Measurements from ENCODE around the gene NECTIN2.
A peak's percentile ranks its signal among the peaks of the same experiment; 100 is the strongest.
"Not testable (repeated sequence)": the region's sequence is repeated elsewhere in the genome, so short reads cannot be mapped to it uniquely, and the experiment has no call there.

Gene NECTIN2

DNA sequence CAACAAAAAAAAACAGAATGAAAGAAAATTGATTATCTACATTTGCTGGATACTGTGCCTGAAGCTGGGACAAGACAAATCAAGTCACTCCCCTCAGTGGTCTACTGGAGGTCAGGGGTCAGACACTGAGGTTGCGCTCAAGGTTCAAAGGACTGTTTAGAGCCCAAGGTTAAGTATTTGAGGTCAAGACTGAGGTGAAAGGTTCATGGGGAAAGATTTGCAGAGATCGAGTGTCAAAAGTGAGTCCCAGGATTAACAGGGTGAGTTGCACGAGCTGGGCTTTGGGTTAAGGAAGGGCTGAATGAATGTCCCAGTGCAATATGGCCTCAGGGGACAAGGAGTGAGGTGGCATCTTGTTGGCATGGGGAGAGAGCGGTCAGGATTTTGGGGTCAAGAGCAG, 41.6 kb downstream of the NECTIN2 start:
- DNase-seq: no peak

DNA sequence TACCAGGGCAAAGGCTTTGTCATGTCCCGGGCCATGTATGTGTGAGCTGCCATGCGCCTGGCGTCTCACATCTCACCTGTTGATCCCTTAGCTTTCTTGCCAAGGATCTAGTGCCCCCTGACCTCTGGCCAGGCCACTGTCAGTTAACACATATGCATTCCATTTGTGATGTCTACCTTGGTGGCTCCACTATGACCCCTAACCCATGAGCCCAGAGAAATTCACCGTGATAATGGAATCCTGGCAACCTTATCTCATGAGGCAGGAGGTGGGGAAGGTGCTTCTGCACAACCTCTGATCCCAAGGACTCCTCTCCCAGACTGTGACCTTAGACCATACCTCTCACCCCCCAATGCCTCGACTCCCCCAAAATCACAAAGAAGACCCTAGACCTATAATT, 42.2 kb downstream of the NECTIN2 start:
- DNase-seq: not testable (repeated sequence)

GRCh38 chr19:44889830-44890365, 43.8 kb downstream of the NECTIN2 start:
- DNase-seq: no peak

DNA sequence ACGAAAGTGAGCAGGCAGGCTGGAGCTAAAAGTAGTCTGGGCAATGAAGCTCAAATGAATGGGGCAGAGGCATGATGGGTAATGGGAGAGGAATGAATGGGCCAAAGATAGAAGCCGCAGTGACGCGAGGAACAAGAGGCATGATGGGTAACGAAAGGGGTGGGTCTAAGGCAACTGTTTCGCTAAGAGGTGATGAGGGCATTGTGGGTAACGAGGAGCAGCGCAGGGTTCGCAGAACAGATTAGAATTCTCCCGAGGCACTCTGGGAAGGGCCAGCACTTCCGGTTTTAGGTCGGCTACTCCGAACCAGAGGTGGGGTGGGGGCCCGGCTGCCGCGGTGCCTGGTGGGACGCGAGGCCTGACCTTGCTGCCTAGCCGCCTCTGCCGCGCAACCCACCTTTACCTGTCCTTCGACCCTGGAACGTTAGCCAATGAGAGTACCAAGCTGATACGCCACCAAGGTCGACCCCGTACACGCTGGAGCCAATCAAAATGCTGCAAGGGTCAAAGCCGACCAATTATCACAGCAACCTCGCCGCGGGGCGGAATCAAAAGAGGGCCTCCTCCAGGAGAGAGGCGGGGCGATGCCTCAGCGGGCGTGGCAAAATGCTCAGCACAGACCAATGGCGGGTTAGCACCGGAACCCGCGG, 44.4 kb downstream of the NECTIN2 start:
- DNase-seq: peak; percentile 100

DNA sequence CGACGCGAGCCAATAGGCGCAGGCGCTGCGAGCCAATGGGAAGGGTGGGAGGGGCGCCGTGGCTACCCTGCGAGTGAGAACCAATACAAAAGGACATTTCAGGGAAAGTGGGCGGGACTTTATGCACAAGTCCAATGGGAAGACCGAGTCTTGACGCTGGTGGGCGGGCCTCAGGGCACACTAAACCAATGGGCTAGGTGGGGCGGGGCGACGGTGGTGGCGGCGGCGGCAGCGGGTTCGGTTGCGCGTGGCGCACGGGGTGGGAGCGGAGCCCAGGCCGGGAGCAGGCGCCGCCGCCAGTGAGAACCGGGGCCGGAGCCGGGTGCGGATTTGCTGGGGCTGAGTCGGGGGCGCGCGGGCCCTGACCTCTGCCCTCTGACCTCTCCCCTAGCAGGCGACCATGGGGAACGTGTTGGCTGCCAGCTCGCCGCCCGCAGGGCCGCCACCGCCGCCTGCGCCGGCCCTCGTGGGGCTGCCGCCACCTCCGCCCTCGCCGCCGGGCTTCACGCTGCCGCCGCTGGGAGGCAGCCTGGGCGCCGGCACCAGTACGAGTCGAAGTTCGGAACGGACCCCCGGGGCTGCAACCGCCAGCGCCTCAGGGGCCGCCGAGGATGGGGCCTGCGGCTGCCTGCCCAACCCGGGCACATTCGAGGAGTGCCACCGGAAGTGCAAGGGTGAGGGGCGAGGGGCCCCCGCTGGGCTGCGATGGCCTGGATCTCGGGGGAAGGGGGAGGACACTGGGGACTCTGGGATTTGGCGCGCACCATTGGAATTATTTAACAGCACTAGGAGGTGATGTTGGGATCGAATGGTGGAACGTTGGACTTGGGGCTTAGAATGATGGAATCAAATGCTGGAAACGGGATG, 45.2 kb downstream of the NECTIN2 start, which contains the start of gene TOMM40:
Gene TOMM40, plus strand, starts transcription at position 239 of the 867 bp plus-strand sequence. Its CDS starts 162 bp downstream, at position 401.
- no peak for DNase-seq

- DNase-seq: no peak
Observed at GRCh38 chr19:44892932-44893331, 46.8 kb downstream of the NECTIN2 start.

- DNase-seq: no peak
Observed at GRCh38 chr19:44893332-44894051, 47.4 kb downstream of the NECTIN2 start.

GRCh38 chr19:44894052-44894400, 47.9 kb downstream of the NECTIN2 start:
- DNase-seq: no peak

GRCh38 chr19:44894946-44895345, 48.8 kb downstream of the NECTIN2 start:
- DNase-seq: no peak

DNA sequence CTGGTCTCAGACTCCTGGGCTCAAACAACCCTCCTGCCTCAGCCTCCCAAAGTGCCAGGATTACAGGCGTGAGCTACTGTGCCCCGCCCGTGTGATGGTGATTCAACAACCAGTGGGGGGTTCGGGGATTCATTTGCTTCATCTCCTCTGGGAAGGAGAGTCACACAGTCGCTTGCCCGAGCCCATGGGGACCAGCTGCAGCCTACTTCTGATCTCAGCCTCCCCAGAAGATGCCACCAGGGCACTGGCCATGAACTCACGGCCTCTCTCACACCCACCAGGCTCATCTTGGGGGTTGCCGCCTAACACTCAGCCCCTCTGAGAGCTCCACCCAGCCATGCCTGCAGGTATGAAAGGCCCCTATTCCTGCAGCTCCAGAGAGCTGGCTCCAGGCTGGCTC, 51.7 kb downstream of the NECTIN2 start:
- no peak for DNase-seq

DNA sequence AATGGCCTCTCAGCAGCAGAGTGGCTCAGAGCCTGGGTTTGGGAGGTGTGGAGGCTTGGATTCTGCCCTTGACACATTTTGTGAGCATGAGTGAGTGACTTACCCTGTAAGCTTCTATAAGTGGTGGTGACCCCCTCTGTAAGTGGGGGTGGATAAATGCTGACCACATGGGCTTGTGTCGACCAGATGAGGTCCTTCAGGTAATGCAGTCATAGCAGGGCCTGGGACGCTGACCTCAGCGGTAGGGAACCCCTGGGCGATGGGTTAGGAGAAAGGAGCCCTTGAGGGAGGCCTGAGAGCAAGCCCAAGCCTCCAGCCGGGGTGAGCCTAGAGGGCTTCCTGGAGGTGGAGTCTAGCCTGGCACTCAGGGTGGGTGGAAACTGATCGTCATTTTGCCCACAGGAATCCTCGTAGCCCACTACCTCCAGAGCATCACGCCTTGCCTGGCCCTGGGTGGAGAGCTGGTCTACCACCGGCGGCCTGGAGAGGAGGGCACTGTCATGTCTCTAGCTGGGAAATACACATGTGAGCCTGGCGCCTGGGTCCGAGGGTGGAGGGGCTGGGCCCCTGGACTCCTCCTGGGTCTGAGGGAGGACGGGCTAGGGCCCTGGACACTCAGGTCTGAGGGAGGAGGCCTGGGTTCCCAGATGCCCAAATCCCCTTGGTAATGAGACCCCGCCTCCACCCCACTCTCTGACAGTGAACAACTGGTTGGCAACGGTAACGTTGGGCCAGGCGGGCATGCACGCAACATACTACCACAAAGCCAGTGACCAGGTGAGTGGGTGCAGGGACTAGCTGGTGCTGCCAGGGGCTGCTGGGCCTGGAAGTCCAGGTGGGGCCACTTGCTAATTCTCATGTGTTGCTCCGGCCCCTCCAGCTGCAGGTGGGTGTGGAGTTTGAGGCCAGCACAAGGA, 54.5 kb downstream of the NECTIN2 start:
- DNase-seq: no peak

DNA sequence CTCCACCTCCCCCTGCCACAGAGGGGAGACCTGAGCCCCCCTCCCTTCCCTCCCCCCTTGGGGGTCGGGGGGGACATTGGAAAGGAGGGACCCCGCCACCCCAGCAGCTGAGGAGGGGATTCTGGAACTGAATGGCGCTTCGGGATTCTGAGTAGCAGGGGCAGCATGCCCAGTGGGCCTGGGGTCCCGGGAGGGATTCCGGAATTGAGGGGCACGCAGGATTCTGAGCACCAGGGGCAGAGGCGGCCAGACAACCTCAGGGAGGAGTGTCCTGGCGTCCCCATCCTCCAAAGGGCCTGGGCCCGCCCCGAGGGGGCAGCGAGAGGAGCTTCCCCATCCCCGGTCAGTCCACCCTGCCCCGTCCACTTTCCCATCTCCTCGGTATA, 57.1 kb downstream of the NECTIN2 start:
- no peak for DNase-seq

- peak; percentile 34 for DNase-seq
Observed at GRCh38 chr19:44903602-44904425, 57.7 kb downstream of the NECTIN2 start.

GRCh38 chr19:44904426-44904994, 58.4 kb downstream of the NECTIN2 start:
- DNase-seq: no peak

DNA sequence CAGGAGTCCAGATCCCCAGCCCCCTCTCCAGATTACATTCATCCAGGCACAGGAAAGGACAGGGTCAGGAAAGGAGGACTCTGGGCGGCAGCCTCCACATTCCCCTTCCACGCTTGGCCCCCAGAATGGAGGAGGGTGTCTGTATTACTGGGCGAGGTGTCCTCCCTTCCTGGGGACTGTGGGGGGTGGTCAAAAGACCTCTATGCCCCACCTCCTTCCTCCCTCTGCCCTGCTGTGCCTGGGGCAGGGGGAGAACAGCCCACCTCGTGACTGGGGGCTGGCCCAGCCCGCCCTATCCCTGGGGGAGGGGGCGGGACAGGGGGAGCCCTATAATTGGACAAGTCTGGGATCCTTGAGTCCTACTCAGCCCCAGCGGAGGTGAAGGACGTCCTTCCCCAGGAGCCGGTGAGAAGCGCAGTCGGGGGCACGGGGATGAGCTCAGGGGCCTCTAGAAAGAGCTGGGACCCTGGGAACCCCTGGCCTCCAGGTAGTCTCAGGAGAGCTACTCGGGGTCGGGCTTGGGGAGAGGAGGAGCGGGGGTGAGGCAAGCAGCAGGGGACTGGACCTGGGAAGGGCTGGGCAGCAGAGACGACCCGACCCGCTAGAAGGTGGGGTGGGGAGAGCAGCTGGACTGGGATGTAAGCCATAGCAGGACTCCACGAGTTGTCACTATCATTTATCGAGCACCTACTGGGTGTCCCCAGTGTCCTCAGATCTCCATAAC, 59.5 kb downstream of the NECTIN2 start, which contains the start of gene APOE:
Gene APOE, plus strand, starts transcription at position 360 of the 724 bp plus-strand sequence. CDS start 829 bp downstream, outside the sequence.
- DNase-seq: no peak

DNA sequence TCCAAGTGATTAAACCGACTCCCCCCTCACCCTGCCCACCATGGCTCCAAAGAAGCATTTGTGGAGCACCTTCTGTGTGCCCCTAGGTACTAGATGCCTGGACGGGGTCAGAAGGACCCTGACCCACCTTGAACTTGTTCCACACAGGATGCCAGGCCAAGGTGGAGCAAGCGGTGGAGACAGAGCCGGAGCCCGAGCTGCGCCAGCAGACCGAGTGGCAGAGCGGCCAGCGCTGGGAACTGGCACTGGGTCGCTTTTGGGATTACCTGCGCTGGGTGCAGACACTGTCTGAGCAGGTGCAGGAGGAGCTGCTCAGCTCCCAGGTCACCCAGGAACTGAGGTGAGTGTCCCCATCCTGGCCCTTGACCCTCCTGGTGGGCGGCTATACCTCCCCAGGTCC, 61.5 kb downstream of the NECTIN2 start:
- no peak for DNase-seq

DNA sequence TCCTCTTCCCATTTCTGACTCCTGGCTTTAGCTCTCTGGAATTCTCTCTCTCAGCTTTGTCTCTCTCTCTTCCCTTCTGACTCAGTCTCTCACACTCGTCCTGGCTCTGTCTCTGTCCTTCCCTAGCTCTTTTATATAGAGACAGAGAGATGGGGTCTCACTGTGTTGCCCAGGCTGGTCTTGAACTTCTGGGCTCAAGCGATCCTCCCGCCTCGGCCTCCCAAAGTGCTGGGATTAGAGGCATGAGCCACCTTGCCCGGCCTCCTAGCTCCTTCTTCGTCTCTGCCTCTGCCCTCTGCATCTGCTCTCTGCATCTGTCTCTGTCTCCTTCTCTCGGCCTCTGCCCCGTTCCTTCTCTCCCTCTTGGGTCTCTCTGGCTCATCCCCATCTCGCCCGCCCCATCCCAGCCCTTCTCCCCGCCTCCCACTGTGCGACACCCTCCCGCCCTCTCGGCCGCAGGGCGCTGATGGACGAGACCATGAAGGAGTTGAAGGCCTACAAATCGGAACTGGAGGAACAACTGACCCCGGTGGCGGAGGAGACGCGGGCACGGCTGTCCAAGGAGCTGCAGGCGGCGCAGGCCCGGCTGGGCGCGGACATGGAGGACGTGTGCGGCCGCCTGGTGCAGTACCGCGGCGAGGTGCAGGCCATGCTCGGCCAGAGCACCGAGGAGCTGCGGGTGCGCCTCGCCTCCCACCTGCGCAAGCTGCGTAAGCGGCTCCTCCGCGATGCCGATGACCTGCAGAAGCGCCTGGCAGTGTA, 62.2 kb downstream of the NECTIN2 start:
- no peak for DNase-seq

DNA sequence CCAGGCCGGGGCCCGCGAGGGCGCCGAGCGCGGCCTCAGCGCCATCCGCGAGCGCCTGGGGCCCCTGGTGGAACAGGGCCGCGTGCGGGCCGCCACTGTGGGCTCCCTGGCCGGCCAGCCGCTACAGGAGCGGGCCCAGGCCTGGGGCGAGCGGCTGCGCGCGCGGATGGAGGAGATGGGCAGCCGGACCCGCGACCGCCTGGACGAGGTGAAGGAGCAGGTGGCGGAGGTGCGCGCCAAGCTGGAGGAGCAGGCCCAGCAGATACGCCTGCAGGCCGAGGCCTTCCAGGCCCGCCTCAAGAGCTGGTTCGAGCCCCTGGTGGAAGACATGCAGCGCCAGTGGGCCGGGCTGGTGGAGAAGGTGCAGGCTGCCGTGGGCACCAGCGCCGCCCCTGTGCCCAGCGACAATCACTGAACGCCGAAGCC, 62.8 kb downstream of the NECTIN2 start:
- DNase-seq: no peak

DNA sequence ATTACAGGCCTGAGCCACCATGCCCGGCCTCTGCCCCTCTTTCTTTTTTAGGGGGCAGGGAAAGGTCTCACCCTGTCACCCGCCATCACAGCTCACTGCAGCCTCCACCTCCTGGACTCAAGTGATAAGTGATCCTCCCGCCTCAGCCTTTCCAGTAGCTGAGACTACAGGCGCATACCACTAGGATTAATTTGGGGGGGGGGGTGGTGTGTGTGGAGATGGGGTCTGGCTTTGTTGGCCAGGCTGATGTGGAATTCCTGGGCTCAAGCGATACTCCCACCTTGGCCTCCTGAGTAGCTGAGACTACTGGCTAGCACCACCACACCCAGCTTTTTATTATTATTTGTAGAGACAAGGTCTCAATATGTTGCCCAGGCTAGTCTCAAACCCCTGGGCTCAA, 63.7 kb downstream of the NECTIN2 start:
- DNase-seq: no peak
